IMR-90 (cell line): ENCODE measurements around the gene ROBO1. TPM values are rescaled to one million over a fixed set of nuclear protein-coding genes. Genes with fewer than 3 reads are reported as not detected.

Experiments used
- ATAC-seq: fragments of 200-7000 bp; cut with Tn5 transposase; 2 replicates; pipeline ENCODE4 v1.9.1; 2020; ENCODE audit warnings: low read depth, mild to moderate bottlenecking, moderate library complexity
- BruUV-seq: library from RNA; stranded (reverse); fragments of 400-500 nt; replicated peaks from 2 replicates; lab custom pipeline; 2021; lab: Mats Ljungman, UMichigan
- CTCF ChIA-PET: fragments of 300-600 bp; formaldehyde crosslinking; extraction: SDS; loops from one replicate; lab custom pipeline; 2021; ENCODE audit warnings: antibody characterized with exemption; lab: Yijun Ruan, JAX
- POLR2A ChIA-PET: fragments of 300-600 bp; sonication (Branson Sonifier 250); formaldehyde crosslinking; loops from one replicate; lab custom pipeline; 2022; ENCODE audit warnings: antibody characterized with exemption; ENCODE audit not compliant: unreplicated experiment; lab: Charles Lee
- DNase-seq: peaks from one replicate; pipeline ENCODE4 v3.0.0; 2013
- H2AFZ ChIP-seq: replicated peaks from 2 replicates; pipeline ENCODE3; 2013; ENCODE audit warnings: low read length, mild to moderate bottlenecking; ENCODE audit not compliant: poor library complexity
- H2AK5ac ChIP-seq: 2 replicates; pipeline ENCODE4 v1.6.1; 2013; ENCODE audit warnings: low read depth, low read length, inconsistent platforms
- H2AK9ac ChIP-seq: replicated peaks from 2 replicates; pipeline ENCODE3; 2013; ENCODE audit warnings: mild to moderate bottlenecking, low read depth, low read length, moderate library complexity; ENCODE audit not compliant: poor library complexity
- H2BK120ac ChIP-seq: 2 replicates; pipeline ENCODE4 v1.6.1; 2013; ENCODE audit warnings: low read depth, low read length, inconsistent platforms
- H2BK15ac ChIP-seq: 3 replicates; pipeline ENCODE4 v1.6.1; 2013; ENCODE audit warnings: low read depth, low read length, inconsistent platforms
- H2BK20ac ChIP-seq: 2 replicates; pipeline ENCODE4 v1.6.1; 2013; ENCODE audit warnings: low read depth, mild to moderate bottlenecking, inconsistent platforms, low read length, moderate library complexity
- H2BK5ac ChIP-seq: 2 replicates; pipeline ENCODE4 v1.6.1; 2013; ENCODE audit warnings: mild to moderate bottlenecking, low read depth, low read length, inconsistent platforms; ENCODE audit not compliant: poor library complexity, severe bottlenecking
- H3K14ac ChIP-seq: replicated peaks from 2 replicates; pipeline ENCODE4 v1.6.1; 2013; ENCODE audit warnings: low read depth, low read length, inconsistent platforms
- H3K18ac ChIP-seq: 2 replicates; pipeline ENCODE4 v1.6.1; 2013; ENCODE audit warnings: low read depth, low read length, control low read depth
- H3K23ac ChIP-seq: 2 replicates; pipeline ENCODE4 v1.6.1; 2013; ENCODE audit warnings: low read depth, low read length, inconsistent platforms
- H3K27ac ChIP-seq: 2 replicates; pipeline ENCODE4 v1.5.1; 2013; ENCODE audit warnings: mild to moderate bottlenecking, control low read depth, low read length; ENCODE audit not compliant: insufficient read depth
- H3K27me3 ChIP-seq: 2 replicates; pipeline ENCODE4 v1.6.1; 2013; ENCODE audit warnings: low read length; ENCODE audit not compliant: control insufficient read depth, insufficient read depth
- H3K36me3 ChIP-seq: 2 replicates; pipeline ENCODE4 v1.6.1; 2013; ENCODE audit warnings: low read length, mixed read lengths; ENCODE audit not compliant: control insufficient read depth, insufficient read depth
- H3K4ac ChIP-seq: 2 replicates; pipeline ENCODE4 v1.6.1; 2013; ENCODE audit warnings: low read depth, low read length, inconsistent platforms
- H3K4me1 ChIP-seq: 2 replicates; pipeline ENCODE4 v1.6.1; 2013; ENCODE audit warnings: low read length, mixed read lengths; ENCODE audit not compliant: control insufficient read depth, insufficient read depth
- H3K4me2 ChIP-seq: 2 replicates; pipeline ENCODE4 v1.6.1; 2013; ENCODE audit warnings: low read depth, mild to moderate bottlenecking, control low read depth, low read length, moderate library complexity
- H3K4me3 ChIP-seq: 2 replicates; pipeline ENCODE4 v1.5.1; 2013; ENCODE audit warnings: low read depth, mild to moderate bottlenecking, control low read depth, low read length, moderate library complexity; ENCODE audit not compliant: insufficient read depth
- H3K56ac ChIP-seq: 2 replicates; pipeline ENCODE4 v1.6.1; 2013; ENCODE audit warnings: low read length, inconsistent platforms; ENCODE audit not compliant: insufficient read depth; ENCODE audit errors: extremely low read depth
- H3K79me1 ChIP-seq, 2 experiments: 2 replicates each; pipeline ENCODE4 v1.6.1; 2013; ENCODE audit warnings: low read length in 2 of 2, inconsistent platforms in 1 of 2, low read depth in 1 of 2
- H3K9ac ChIP-seq: 2 replicates; pipeline ENCODE4 v1.6.1; 2013; ENCODE audit warnings: low read depth, low read length, control low read depth
- H3K9me1 ChIP-seq: 2 replicates; pipeline ENCODE4 v1.6.1; 2013; ENCODE audit warnings: low read length, inconsistent platforms; ENCODE audit not compliant: insufficient read depth
- H3K9me3 ChIP-seq: 2 replicates; pipeline ENCODE4 v1.6.1; 2013; ENCODE audit warnings: low read length; ENCODE audit not compliant: control insufficient read depth, insufficient read depth
- H4K20me1 ChIP-seq: 2 replicates; pipeline ENCODE4 v1.6.1; 2013; ENCODE audit warnings: low read length, inconsistent platforms; ENCODE audit not compliant: insufficient read depth
- H4K5ac ChIP-seq: 2 replicates; pipeline ENCODE4 v1.6.1; 2013; ENCODE audit warnings: mild to moderate bottlenecking, low read depth, low read length, control low read depth
- H4K8ac ChIP-seq, 2 experiments: 2 replicates each; pipeline ENCODE4 v1.6.1; 2013; ENCODE audit warnings: low read depth in 2 of 2, low read length in 2 of 2, control low read depth in 1 of 2, inconsistent platforms in 1 of 2
- H4K91ac ChIP-seq: 2 replicates; pipeline ENCODE4 v1.6.1; 2013; ENCODE audit warnings: low read depth, low read length, inconsistent platforms; ENCODE audit not compliant: insufficient read depth
- CHD1 ChIP-seq: IDR thresholded peaks from 2 replicates; pipeline ENCODE4 v1.6.1; 2012; ENCODE audit warnings: low read depth, low read length, improper control_type of control experiment
- FOS ChIP-seq: fragments of 150-350 bp; IDR thresholded peaks from 2 replicates; pipeline ENCODE4 v1.6.1; 2016; ENCODE audit warnings: low read depth, low read length
- MAFK ChIP-seq: IDR thresholded peaks from 2 replicates; pipeline ENCODE4 v1.6.1; 2012; ENCODE audit warnings: low read depth, low read length, improper control_type of control experiment
- MAZ ChIP-seq: IDR thresholded peaks from 2 replicates; pipeline ENCODE4 v1.6.1; 2012; ENCODE audit warnings: low read depth, mild to moderate bottlenecking, low read length, improper control_type of control experiment, moderate library complexity, borderline replicate concordance
- MXI1 ChIP-seq: IDR thresholded peaks from 2 replicates; pipeline ENCODE4 v1.6.1; 2012; ENCODE audit warnings: low read depth, mild to moderate bottlenecking, low read length, moderate library complexity, borderline replicate concordance
- POLR2A ChIP-seq: IDR thresholded peaks from 2 replicates; pipeline ENCODE4 v1.6.1; 2012; ENCODE audit warnings: mild to moderate bottlenecking, low read depth, low read length
- RAD21 ChIP-seq: IDR thresholded peaks from 2 replicates; pipeline ENCODE4 v1.6.1; 2012; ENCODE audit warnings: low read length, improper control_type of control experiment
- RFX5 ChIP-seq: IDR thresholded peaks from 2 replicates; pipeline ENCODE4 v1.8.0; 2012; ENCODE audit warnings: low read depth, mild to moderate bottlenecking, low read length, moderate library complexity
- SMC3 ChIP-seq: fragments of 150-350 bp; IDR thresholded peaks from 2 replicates; pipeline ENCODE4 v1.6.1; 2016; ENCODE audit warnings: low read depth, mild to moderate bottlenecking, antibody characterized with exemption, low read length, moderate library complexity
- WGBS, 2 experiments: methylation state at CpG; one replicate each; pipeline versions ENCODE4 v1.1.5 to v1.1.7; 2013; ENCODE audit warnings: missing lambda C conversion rate in 2 of 2; ENCODE audit not compliant: insufficient read length in 1 of 2; ENCODE audit errors: extremely low coverage in 2 of 2; 5-methylcytosine and 5-hydroxymethylcytosine counted together
- dilution Hi-C: fragments of 300-500 bp; cut with HindIII; formaldehyde crosslinking; loops from one replicate; pipeline ENCODE4 v1.14.3; 2018; ENCODE audit warnings: low sequenced_read_pairs; ENCODE audit not compliant: unreplicated experiment
- in situ Hi-C: fragments of 300-500 bp; cut with MboI; formaldehyde crosslinking; loops from 3 replicates; pipeline ENCODE4 v1.14.3; 2019; ENCODE audit warnings: low sequenced_read_pairs, inconsistent platforms, mixed read lengths
- intact Hi-C: fragments of 100-400 bp; cut with micrococcal nuclease; formaldehyde crosslinking; loops from 2 replicates; pipeline ENCODE4 v1.10.0; 2022
- polyA plus RNA-seq, 3 experiments: library from polyadenylated mRNA; depleted of rRNA; stranded (reverse); fragments of >200 nt; gene quantifications; 2 replicates each; pipeline ENCODE4 v1.2.3, GENCODE V29; 2012; ENCODE audit warnings: low replicate concordance in 1 of 3
- total RNA-seq: library from RNA; depleted of rRNA; stranded (reverse); fragments of >200 nt; gene quantifications from 2 replicates; pipeline ENCODE4 v1.2.3, GENCODE V29; 2012
- TF ChIP-seq, protein P1 (sequence below): conservative IDR thresholded peaks from 2 replicates; pipeline ENCODE4 v1.5.1; 2012; ENCODE audit warnings: mild to moderate bottlenecking, low read depth, low read length, improper control_type of control experiment

The ROBO1 gene
- total and polyA plus RNA-seq, 2 of the 4 experiments (the other 2 are of a cell fraction) = 24.1 to 53.9 TPM

DNA sequence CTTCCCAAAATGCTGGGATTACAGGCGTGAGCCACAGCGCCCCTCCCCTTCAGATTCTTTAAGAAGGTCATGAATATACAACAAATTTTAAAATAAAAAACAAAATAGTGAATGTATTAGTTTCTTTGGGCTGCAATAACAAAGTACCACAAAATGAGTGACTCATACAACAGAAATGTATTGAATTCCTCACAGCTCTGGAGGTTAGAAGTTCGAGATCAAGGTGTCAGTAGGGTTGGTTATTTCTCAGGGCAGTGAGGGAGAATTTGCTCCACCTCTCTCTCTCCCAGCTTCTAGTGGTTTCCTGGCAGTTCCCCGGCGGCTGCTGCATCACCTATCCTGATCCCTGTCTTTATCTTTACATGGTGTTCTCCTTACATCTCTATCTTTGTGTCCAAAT is 804.0 kb downstream of the ROBO1 start:
- ChIA-PET CTCF (no interaction called here), POLR2A (no interaction called here)
- H4K91ac ChIP-seq = no peak overlapping the region
- H3K4ac ChIP-seq = no peak overlapping the region
- H3K18ac ChIP-seq = no peak overlapping the region
- H2AFZ ChIP-seq = no peak overlapping the region
- H3K79me1 ChIP-seq = peaks cover 4 to 7% of the 10 kb centered on the region in 2 experiments; a peak in 2 of 4 replicates
- no peaks in the 10 kb centered on the region for H3K9me1 ChIP-seq
- no peak overlapping the region for H3K4me2 ChIP-seq
- no peak overlapping the region for H2AK5ac ChIP-seq
- no peak overlapping the region for H3K9ac ChIP-seq
- H3K23ac ChIP-seq = no peak overlapping the region
- WGBS, 2 experiments = 90% methylated on average over 2 of the region's 5 CpGs; no CpG with 5 or more reads in 1 of the 2 experiments
- DNase-seq (no peak), ATAC-seq (no peak)
- no peak overlapping the region for H2BK20ac ChIP-seq
- no peaks in the 10 kb centered on the region for H3K36me3 ChIP-seq
- H2BK5ac ChIP-seq = no peak overlapping the region
- no peak overlapping the region for H4K8ac ChIP-seq
- H3K9me3 ChIP-seq = peaks cover 2% of the 10 kb centered on the region
- TF ChIP-seq MAFK = no peak
- no peak for TF ChIP-seq MXI1
- TF ChIP-seq RAD21 = no peak
- TF ChIP-seq, protein P1, sequence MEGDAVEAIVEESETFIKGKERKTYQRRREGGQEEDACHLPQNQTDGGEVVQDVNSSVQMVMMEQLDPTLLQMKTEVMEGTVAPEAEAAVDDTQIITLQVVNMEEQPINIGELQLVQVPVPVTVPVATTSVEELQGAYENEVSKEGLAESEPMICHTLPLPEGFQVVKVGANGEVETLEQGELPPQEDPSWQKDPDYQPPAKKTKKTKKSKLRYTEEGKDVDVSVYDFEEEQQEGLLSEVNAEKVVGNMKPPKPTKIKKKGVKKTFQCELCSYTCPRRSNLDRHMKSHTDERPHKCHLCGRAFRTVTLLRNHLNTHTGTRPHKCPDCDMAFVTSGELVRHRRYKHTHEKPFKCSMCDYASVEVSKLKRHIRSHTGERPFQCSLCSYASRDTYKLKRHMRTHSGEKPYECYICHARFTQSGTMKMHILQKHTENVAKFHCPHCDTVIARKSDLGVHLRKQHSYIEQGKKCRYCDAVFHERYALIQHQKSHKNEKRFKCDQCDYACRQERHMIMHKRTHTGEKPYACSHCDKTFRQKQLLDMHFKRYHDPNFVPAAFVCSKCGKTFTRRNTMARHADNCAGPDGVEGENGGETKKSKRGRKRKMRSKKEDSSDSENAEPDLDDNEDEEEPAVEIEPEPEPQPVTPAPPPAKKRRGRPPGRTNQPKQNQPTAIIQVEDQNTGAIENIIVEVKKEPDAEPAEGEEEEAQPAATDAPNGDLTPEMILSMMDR = no peak
- no peak for TF ChIP-seq SMC3
- no peak for TF ChIP-seq POLR2A
- no peak for TF ChIP-seq CHD1
- no peak for TF ChIP-seq MAZ
- no peak for TF ChIP-seq RFX5
- no peak for TF ChIP-seq FOS
- intact Hi-C loops (no loop called here), dilution Hi-C loops (no loop called here), in situ Hi-C loops (no loop called here)
- H3K27ac ChIP-seq = no peak overlapping the region
- no peak overlapping the region for H3K56ac ChIP-seq
- no peak overlapping the region for H4K5ac ChIP-seq
- no TSS peak for BruUV-seq
- no peak overlapping the region for H3K14ac ChIP-seq
- H2BK120ac ChIP-seq = no peak overlapping the region
- no peaks in the 10 kb centered on the region for H3K4me1 ChIP-seq
- no peak overlapping the region for H3K4me3 ChIP-seq
- no peaks in the 10 kb centered on the region for H4K20me1 ChIP-seq
- H2AK9ac ChIP-seq = no peak overlapping the region
- H3K27me3 ChIP-seq = no peaks in the 10 kb centered on the region
- no peak overlapping the region for H2BK15ac ChIP-seq
